ENCODE data around the gene TIMM23. TPM values are rescaled to one million over a fixed set of nuclear protein-coding genes. Genes with fewer than 3 reads are reported as not detected.

TIMM23 gene
- total and polyA plus RNA-seq, 2 donors (not counting 1 experiment from before 2014, with no cell fraction given), result 55.0 to 130 TPM

- no peak overlapping the region for H3K27ac ChIP-seq (ENCODE audit: insufficient read depth, low read length)
- H4K20me1 ChIP-seq (ENCODE audit: control insufficient read depth, extremely low read depth, insufficient read depth, low read length), result no peaks in the 10 kb centered on the region
- no peaks in the 10 kb centered on the region for H3K27me3 ChIP-seq (ENCODE audit: control insufficient read depth, insufficient read depth, low read length)
- H3K4me1 ChIP-seq (ENCODE audit: control insufficient read depth, extremely low read depth, insufficient read depth, low read length), result peaks cover 6% of the 10 kb centered on the region
- H3K9me3 ChIP-seq (ENCODE audit: control insufficient read depth, insufficient read depth, low read depth, low read length), result no peaks in the 10 kb centered on the region
- H3K4me3 ChIP-seq (replicated peaks in 1 of 4; ENCODE audit: control extremely low read depth in 1 of 4, insufficient read depth in 1 of 4, low read depth in 3 of 4, low read length in 4 of 4), result no peak overlapping the region
- peaks cover 14% of the 10 kb centered on the region for H3K36me3 ChIP-seq (ENCODE audit: control insufficient read depth, insufficient read depth, low read length)
- no peak overlapping the region for H3K4me2 ChIP-seq (ENCODE audit: extremely low read depth, insufficient read depth, low read length)
- H2AFZ ChIP-seq (ENCODE audit: low read length), result no peak overlapping the region
- H3K79me2 ChIP-seq (ENCODE audit: control insufficient read depth, insufficient read depth, low read length), result peaks cover 26% of the 10 kb centered on the region
- TF ChIP-seq EZH2 (IDR thresholded peaks at IDR 0.05; ENCODE audit: low read length, missing control alignments) (no peak), CTCF (conservative IDR thresholded peaks at IDR 0.05 in 1 of 2, IDR thresholded peaks at IDR 0.05 in 1 of 2; ENCODE audit: low read depth in 1 of 2, low read length in 2 of 2) (no peak)
- no peak overlapping the region for H3K9ac ChIP-seq (ENCODE audit: insufficient read depth, low read length)
- DNase-seq (ENCODE audit: low read depth in 2 of 2), result no peak
Observed at GRCh38 chr10:46012746-46013145, 40.5 kb downstream of the TIMM23 start.

DNA sequence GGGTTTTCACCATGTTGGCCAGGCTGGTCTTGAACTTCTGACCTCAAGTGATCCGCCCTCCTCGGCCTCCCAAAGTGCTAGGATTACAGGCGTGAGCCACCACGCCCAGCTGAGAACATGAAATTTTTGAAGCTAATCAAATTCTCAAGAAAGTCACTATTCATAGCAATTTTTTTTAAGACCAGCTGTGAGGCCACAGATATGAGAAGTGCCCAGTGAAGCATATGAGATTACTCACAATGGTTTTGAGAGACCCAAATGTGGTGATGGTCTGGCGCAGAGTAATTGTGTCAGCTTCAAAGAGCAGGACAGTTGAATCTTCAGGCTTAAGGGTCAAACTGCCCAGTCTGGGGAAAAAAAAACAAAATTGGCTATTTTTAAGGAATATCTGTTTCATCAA, 41.9 kb downstream of the TIMM23 start:
- H3K27me3 ChIP-seq (ENCODE audit: control insufficient read depth, insufficient read depth, low read length), result no peaks in the 10 kb centered on the region
- H3K4me3 ChIP-seq (replicated peaks in 1 of 4; ENCODE audit: control extremely low read depth in 1 of 4, insufficient read depth in 1 of 4, low read depth in 3 of 4, low read length in 4 of 4), result no peak overlapping the region
- H3K79me2 ChIP-seq (ENCODE audit: control insufficient read depth, insufficient read depth, low read length), result peaks cover 40% of the 10 kb centered on the region
- peak overlapping the region; percentile 70 for H3K27ac ChIP-seq (ENCODE audit: insufficient read depth, low read length)
- H3K4me1 ChIP-seq (ENCODE audit: control insufficient read depth, extremely low read depth, insufficient read depth, low read length), result peaks cover 8% of the 10 kb centered on the region
- H3K9ac ChIP-seq (ENCODE audit: insufficient read depth, low read length), result no peak overlapping the region
- TF ChIP-seq CTCF (conservative IDR thresholded peaks at IDR 0.05 in 1 of 2, IDR thresholded peaks at IDR 0.05 in 1 of 2; ENCODE audit: low read depth in 1 of 2, low read length in 2 of 2), result no peak
- TF ChIP-seq EZH2 (IDR thresholded peaks at IDR 0.05; ENCODE audit: low read length, missing control alignments), result no peak
- H3K36me3 ChIP-seq (ENCODE audit: control insufficient read depth, insufficient read depth, low read length), result peaks cover 10% of the 10 kb centered on the region
- DNase-seq (ENCODE audit: low read depth in 2 of 2), result peak in 1 of 2 donors; percentile 27
- H3K4me2 ChIP-seq (ENCODE audit: extremely low read depth, insufficient read depth, low read length), result no peak overlapping the region
- H4K20me1 ChIP-seq (ENCODE audit: control insufficient read depth, extremely low read depth, insufficient read depth, low read length), result no peaks in the 10 kb centered on the region
- no peaks in the 10 kb centered on the region for H3K9me3 ChIP-seq (ENCODE audit: control insufficient read depth, insufficient read depth, low read depth, low read length)
- H2AFZ ChIP-seq (ENCODE audit: low read length), result no peak overlapping the region

DNA sequence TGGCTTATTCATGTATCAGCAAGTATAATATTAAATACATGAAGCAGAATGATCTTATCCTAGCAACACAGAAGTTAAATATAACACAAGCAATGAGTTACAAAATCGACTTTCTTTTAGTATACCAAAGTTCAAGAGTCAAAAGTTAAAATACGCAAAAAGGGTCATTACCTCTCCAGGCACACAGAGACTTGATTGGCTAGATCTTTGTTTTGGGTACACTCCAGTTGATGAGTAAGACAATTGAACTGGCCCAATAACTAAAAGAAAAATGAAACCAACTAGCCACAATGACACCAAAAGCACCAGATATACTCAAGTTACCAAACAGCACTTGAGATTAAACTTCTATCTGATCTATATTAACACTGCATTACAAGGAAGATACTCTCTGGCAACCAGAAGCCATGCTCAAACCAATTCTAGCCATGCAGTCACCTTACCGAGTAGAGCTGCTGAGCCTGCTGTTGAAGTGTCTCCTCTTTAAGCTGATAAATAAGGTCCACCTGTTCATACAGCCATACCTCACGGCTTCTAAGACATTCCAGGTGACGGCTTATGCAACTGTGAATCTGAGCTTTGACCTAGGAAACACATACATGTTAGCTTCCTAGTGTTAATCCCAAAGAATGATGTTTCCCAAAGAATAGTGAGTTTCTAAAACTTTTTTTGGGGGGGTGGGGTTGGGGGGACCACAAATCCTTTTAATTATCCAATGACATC, 42.6 kb downstream of the TIMM23 start:
- no peak overlapping the region for H3K9ac ChIP-seq (ENCODE audit: insufficient read depth, low read length)
- DNase-seq (ENCODE audit: low read depth in 2 of 2), result peak; percentile 51 to 87
- H3K9me3 ChIP-seq (ENCODE audit: control insufficient read depth, insufficient read depth, low read depth, low read length), result no peaks in the 10 kb centered on the region
- H3K27ac ChIP-seq (ENCODE audit: insufficient read depth, low read length), result peak overlapping the region; percentile 70
- H3K79me2 ChIP-seq (ENCODE audit: control insufficient read depth, insufficient read depth, low read length), result peaks cover 47% of the 10 kb centered on the region
- TF ChIP-seq EZH2 (IDR thresholded peaks at IDR 0.05; ENCODE audit: low read length, missing control alignments), result no peak
- no peak for TF ChIP-seq CTCF (conservative IDR thresholded peaks at IDR 0.05 in 1 of 2, IDR thresholded peaks at IDR 0.05 in 1 of 2; ENCODE audit: low read depth in 1 of 2, low read length in 2 of 2)
- H3K4me3 ChIP-seq (replicated peaks in 1 of 4; ENCODE audit: control extremely low read depth in 1 of 4, insufficient read depth in 1 of 4, low read depth in 3 of 4, low read length in 4 of 4), result no peak overlapping the region
- no peaks in the 10 kb centered on the region for H4K20me1 ChIP-seq (ENCODE audit: control insufficient read depth, extremely low read depth, insufficient read depth, low read length)
- peak overlapping the region; percentile 29 for H3K4me2 ChIP-seq (ENCODE audit: extremely low read depth, insufficient read depth, low read length)
- peaks cover 10% of the 10 kb centered on the region for H3K36me3 ChIP-seq (ENCODE audit: control insufficient read depth, insufficient read depth, low read length)
- H3K4me1 ChIP-seq (ENCODE audit: control insufficient read depth, extremely low read depth, insufficient read depth, low read length), result peaks cover 10% of the 10 kb centered on the region
- H3K27me3 ChIP-seq (ENCODE audit: control insufficient read depth, insufficient read depth, low read length), result no peaks in the 10 kb centered on the region
- no peak overlapping the region for H2AFZ ChIP-seq (ENCODE audit: low read length)

Measured in fibroblast of lung (primary cell).